Measurements from ENCODE around the gene CELF4.

The CELF4 gene

GRCh38 chr18:37274309-37275236 is 291.0 kb downstream of the CELF4 start:
- no peak for DNase-seq

DNA sequence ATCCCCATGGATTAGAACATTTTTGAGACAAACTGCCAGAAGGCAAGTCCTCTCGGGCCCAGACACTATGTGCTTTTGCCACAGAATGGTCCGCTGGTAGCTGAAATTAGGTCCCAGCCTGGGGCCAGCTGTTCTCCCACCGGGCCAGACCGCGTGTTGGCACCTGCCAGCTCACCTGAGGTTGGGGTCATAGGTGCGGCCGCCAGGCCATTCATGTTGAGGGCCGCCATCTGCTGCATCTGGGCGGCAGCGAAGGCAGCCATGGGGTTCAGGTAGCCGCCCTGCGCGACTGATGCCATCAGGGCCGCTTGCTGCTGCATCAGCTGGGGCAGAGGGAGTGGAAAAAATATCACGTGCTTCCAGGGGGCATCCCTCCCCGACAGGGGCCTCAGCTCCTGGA is 292.8 kb downstream of the CELF4 start:
- no peak for DNase-seq

DNA sequence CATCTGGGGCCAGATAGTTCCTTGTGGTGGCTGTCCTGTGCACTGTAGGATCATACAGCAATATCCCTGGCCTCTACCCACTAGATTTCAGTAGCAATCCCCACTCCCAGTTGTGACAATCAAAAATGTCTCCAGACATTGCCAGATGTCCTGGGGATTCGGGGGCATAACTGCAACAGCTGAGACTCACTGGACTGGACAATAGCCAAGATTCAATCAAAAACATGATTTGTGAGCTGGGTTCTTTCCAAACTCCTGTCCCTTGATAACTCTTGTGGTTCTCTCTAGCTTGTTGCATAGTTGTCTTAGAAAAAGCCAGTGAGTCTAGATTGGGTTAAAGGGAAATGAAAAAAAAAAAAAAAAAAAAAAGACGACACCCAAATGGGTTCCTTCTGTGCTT is 293.4 kb downstream of the CELF4 start:
- DNase-seq = no peak

DNA sequence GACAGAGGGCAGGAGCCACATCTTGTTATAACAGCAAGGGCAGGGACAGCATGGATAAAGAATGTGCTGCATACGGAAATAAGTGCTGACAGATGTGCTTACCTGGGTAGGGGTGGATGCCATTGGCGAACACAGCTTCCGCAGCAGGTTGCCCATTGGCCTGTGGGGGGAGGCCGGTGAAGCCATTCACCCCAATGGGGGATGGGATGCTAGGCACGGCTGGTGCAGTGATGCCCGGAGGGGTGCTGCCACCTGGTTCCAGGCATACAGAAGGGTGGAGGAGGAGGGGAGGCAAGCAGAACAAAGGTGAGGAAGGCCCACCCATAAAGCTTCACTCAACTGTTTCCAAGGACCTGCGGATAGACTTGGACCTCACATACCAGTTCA is 294.9 kb downstream of the CELF4 start:
- no peak for DNase-seq

DNA sequence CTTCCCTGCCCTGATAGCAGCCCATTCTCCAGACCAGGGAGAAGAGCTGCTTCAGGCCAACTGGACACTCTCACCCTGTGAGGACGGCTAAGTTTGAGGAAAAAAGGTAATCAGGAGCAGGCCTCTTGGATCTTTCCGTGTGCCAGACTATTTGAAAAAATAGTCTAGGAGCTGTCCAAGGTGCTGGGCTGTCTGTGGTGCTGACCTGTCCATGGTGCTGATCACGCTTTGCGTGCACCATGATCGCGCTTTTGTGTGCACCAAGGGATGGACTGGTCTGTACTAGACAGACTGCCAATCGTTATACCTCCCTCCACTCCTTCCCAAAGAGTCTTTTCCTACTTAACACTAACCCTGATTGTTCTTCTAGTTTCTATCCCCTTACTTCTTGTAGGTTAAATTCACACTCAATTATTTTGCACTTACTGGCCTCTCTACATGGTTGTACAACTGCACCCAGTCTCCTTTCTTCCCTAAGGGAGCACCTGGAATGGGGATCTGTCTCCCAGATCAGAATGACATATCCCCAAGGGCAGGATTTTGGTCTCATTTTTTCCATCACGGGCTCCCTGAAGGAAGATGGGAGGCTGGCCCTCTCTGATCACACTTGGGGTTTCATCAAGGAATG is 295.4 kb downstream of the CELF4 start:
- DNase-seq = no peak

GRCh38 chr18:37266290-37266689 is 299.3 kb downstream of the CELF4 start:
- no peak for DNase-seq

- no peak for DNase-seq
Observed at GRCh38 chr18:37265382-37265781, 300.2 kb downstream of the CELF4 start.

DNA sequence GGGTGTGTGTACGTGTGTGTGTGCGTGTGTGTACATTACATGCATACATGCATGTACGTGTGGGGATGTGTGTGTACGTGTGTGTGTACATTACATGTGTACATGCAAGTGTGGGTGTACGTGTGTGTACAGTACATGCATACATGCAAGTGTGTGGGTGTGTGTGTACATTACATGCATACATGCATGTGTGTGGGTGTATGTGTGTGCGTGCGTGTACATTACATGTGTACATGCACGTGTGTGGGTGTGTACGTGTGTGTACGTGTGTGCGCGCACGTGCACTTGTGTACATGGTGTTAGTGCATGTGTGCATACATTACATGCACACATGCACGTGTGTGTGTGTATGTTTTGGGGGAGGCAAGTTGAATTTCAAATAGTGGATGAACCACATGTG is 300.6 kb downstream of the CELF4 start:
- DNase-seq = no peak

GRCh38 chr18:37261988-37262387 is 303.6 kb downstream of the CELF4 start:
- no peak for DNase-seq

DNA sequence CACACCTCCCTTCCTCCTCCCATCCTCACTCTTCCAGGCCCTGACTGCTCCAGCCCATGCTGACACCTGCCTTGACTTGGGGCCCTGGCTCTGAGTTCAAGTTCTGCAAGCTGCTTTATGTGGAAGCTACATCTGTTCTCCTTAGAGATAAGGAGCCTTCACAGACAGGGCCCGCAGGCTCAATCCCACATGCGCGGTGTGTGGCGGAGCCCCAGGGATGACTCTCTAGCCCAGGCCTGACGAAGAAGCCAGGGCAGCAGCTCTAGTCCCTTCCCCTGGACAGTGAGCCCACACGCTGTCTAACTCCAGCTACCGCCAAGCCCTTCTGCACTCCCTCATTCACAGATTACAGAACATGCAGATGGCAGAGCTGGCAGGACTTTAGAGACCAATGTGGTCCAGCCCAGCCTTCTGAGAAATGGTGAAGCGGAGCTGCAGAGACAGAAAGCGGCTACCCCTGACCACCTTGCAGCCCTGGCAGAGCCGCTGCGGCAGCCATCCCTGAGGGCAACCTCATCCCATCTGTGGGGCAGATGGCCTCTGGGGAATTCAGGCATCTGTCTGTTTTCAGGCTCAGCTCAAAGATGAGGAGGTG is 304.3 kb downstream of the CELF4 start:
- DNase-seq = no peak

DNA sequence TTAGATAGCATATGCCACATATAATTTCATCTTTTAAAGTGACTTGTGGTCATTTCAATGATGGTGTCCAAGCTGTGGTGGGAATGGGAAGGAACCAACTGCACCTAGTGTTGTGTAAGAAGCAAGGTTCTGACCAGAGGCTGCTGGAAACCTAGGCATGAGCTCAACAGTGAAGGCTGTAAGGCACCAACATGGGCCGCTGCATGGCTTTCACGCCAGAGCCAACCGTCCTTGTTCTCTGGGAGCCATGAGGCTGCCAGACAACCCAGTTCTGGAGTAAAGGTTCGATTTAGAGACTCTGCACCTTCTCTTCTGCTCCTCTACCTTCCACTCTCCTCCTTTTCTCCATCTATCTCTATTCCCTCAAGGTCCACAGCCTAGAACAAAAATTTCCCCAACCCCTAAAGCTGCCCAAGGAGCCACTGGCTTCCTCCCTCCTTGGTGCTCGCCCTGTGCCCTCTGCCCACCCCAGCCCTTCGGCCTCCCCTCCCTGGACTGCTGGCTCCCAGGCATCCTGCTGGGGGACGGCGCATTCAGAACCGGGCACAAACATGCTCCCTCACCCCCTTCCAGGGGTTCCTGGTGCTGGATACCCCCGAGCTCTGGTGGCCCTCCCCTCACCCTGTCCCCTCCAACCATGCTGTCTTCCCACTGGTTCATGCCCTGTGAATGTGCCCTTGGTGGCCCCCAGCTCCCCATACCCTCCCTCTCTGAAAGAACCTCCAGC is 305.1 kb downstream of the CELF4 start:
- no peak for DNase-seq

DNA sequence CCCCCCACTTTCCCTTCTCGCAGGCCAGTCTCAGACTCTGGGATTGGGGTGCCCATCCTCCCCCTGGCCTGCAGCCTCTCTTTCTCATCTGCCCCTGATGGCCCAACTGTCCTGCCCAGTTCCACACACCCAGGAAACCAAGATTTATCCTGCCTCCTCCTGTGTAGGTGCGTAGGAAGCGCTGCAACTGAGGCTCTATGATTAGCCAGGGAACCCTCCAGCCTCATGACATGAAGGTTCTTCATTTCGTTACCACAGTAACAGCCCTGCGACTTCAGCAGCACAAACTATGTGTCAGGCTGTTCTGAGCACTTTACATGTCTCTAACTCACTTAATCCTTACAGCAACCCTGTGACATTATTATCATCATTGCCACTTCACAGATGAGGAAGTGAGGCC is 305.9 kb downstream of the CELF4 start:
- DNase-seq = no peak

- no peak for DNase-seq
Observed at GRCh38 chr18:37258819-37259218, 306.8 kb downstream of the CELF4 start.

GRCh38 chr18:37258131-37258530 is 307.5 kb downstream of the CELF4 start:
- DNase-seq = no peak

DNA sequence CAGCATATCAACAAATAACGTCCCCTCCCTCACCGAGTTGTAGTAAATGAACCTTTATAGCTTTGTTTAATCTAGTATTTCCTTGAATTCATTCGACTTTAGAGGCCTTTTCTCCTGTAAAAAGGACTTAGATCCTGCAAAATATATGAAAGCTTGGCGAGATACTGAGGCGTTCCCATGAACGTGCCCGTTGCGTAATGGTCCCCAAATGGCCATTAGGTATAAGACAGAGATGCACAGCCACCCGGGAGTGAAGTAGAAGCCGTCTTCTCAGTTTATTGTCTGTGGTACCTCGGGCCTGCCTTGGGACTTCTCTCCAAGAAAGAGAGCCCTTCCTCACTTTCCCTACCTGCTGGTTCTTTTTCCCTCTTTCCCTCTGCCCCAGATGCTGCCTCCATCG is 310.6 kb downstream of the CELF4 start:
- no peak for DNase-seq

GRCh38 chr18:37254236-37254754 is 311.3 kb downstream of the CELF4 start:
- no peak for DNase-seq

DNA sequence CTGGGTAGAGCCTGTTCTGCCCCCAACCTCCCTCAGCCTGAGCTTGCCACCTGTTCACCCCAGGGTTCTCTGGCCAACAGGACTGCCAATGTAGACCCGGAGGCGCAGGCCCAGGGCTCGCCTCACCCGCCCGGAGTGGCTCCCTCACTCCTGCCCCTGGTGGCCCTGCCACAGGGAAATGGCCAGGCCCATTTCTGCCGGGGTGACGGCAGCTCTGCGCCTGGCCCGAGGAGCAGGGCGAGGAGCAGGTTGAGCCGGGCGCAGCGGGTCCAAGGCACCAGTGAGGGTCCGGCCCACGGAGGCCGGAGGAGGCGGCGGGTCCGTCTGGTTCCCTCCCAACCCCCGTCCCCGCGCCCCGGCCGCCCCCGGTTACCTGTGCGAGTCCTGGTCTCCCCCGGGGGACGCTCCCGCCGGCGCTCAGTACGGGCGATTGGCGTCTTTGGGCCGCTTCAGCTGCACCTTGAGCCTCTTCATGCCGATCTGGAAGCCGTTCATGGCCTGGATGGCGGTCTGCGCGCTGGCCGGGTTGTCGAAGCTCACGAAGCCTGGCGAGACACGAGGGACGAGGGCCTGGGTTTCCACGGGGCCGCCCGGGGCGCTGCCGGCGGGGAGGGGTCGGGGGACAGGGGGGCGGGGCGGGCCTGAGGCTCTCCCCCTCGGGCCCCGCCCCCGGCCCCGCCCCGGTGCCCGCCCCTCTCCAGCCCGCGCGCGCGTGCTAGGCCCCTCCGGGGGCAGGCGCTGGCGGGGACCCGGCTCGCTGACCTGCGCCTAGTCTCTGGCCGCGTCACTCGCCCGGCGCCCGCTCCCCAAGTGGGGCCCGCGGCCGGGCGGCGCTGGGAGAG is 312.0 kb downstream of the CELF4 start:
- no peak for DNase-seq

GRCh38 chr18:37252854-37253393 is 312.7 kb downstream of the CELF4 start:
- DNase-seq = no peak

DNA sequence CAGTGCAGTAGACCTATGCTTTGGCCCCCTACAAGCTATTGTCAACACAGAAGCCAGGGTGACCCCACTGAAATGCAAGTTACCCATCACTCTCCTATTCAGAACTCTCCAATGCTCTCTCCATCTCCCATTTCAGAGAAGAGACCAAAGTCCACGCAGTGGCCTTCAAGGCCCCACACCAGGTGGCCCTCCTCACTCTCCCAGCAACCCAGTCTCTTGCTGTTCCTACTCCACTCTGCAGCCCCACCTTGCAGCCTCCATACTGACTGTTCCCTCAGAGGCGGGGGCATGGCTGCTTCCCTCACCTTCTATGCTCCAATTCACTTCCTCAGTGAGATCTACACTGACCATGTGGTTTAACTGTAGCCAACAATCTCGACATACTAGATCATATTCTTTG is 313.3 kb downstream of the CELF4 start:
- no peak for DNase-seq

- no peak for DNase-seq
Observed at GRCh38 chr18:37251679-37252078, 313.9 kb downstream of the CELF4 start.

- DNase-seq = no peak
Observed at GRCh38 chr18:37249895-37250618, 315.5 kb downstream of the CELF4 start.
